ENCODE data around the gene DUSP21. TPM values are rescaled to one million over a fixed set of nuclear protein-coding genes. Genes with fewer than 3 reads are reported as not detected.

DUSP21 gene
- polyA plus RNA-seq, 1 donor (not counting 4 experiments of a cell fraction or from before 2014, with no cell fraction given), result not detected

DNA sequence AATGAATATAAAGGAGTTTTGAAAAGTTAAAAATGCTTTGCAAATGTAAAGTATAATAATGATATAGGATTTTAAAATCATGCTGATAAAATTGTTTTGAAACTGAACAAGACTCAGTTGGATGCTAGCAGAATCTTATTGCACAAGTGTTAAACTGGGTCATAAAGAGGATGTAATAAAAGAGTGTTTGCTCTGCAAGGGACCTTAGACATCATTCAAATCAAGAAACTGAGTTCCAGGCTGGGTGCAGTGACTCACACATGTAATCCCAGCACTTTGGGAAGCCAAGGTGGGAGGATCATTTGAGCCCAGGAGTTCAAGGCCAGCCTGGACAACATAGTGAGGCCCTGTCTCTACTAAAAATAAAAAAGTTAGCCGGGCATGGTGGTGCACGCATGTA lies 27.5 kb upstream of the DUSP21 start:
- Histone ChIP-seq H3K79me2 (ENCODE audit: control insufficient read depth, insufficient read depth, low read length) (no peaks in the 10 kb centered on the region), H3K9me1 (ENCODE audit: control insufficient read depth, extremely low read depth, insufficient read depth, low read length) (no peaks in the 10 kb centered on the region)
- no peak for FAIRE-seq

GRCh38 chrX:44817029-44817428 lies 26.8 kb upstream of the DUSP21 start:
- H3K36me3 ChIP-seq (ENCODE audit: control insufficient read depth in 2 of 2, extremely low read depth in 1 of 2, insufficient read depth in 2 of 2, low read length in 2 of 2), result no peaks in the 10 kb centered on the region
- DNase-seq (ENCODE audit: low read depth, low spot score) (no peak), FAIRE-seq (no peak)
- TF ChIP-seq EZH2 (IDR thresholded peaks at IDR 0.05; ENCODE audit: low read length), result no peak
- TF ChIP-seq, protein P1, sequence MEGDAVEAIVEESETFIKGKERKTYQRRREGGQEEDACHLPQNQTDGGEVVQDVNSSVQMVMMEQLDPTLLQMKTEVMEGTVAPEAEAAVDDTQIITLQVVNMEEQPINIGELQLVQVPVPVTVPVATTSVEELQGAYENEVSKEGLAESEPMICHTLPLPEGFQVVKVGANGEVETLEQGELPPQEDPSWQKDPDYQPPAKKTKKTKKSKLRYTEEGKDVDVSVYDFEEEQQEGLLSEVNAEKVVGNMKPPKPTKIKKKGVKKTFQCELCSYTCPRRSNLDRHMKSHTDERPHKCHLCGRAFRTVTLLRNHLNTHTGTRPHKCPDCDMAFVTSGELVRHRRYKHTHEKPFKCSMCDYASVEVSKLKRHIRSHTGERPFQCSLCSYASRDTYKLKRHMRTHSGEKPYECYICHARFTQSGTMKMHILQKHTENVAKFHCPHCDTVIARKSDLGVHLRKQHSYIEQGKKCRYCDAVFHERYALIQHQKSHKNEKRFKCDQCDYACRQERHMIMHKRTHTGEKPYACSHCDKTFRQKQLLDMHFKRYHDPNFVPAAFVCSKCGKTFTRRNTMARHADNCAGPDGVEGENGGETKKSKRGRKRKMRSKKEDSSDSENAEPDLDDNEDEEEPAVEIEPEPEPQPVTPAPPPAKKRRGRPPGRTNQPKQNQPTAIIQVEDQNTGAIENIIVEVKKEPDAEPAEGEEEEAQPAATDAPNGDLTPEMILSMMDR (optimal IDR thresholded peaks at IDR 0.05 in 1 of 3, IDR thresholded peaks at IDR 0.05 in 1 of 3, conservative IDR thresholded peaks at IDR 0.05 in 1 of 3; ENCODE audit: extremely low read depth in 1 of 3, insufficient read depth in 2 of 3, low read length in 3 of 3), result no peak
- no peak overlapping the region for H3K4me2 ChIP-seq (ENCODE audit: control insufficient read depth, extremely low read depth, insufficient read depth, low read depth, low read length)
- H3K9me1 ChIP-seq (ENCODE audit: control insufficient read depth, extremely low read depth, insufficient read depth, low read length), result no peaks in the 10 kb centered on the region
- no peaks in the 10 kb centered on the region for H3K4me1 ChIP-seq (ENCODE audit: control insufficient read depth, extremely low read depth, insufficient read depth, low read length)
- H3K27ac ChIP-seq (ENCODE audit: control insufficient read depth, insufficient read depth, low read length), result no peak overlapping the region
- no peaks in the 10 kb centered on the region for H4K20me1 ChIP-seq (ENCODE audit: control insufficient read depth, extremely low read depth, insufficient read depth, low read length)
- H3K27me3 ChIP-seq (ENCODE audit: control insufficient read depth, extremely low read depth, insufficient read depth, low read length), result no peaks in the 10 kb centered on the region
- H3K9me3 ChIP-seq (ENCODE audit: control insufficient read depth, low read depth, low read length), result no peaks in the 10 kb centered on the region
- no peaks in the 10 kb centered on the region for H3K79me2 ChIP-seq (ENCODE audit: control insufficient read depth, insufficient read depth, low read length)
- no peak overlapping the region for H3K9ac ChIP-seq (ENCODE audit: control insufficient read depth, extremely low read depth, insufficient read depth, low read length)
- no peak overlapping the region for H2AFZ ChIP-seq (ENCODE audit: control insufficient read depth, low read length)
- dilution Hi-C loops (cut with MboI; ENCODE audit: extremely low pct_ligation_motif_present, low sequenced_read_pairs), result no loop called here
- H3K4me3 ChIP-seq (ENCODE audit: control insufficient read depth in 2 of 3, extremely low read depth in 1 of 3, insufficient read depth in 2 of 3, low read depth in 1 of 3, low read length in 3 of 3), result no peak overlapping the region

More for the DNA sequence above, 27.5 kb upstream of the DUSP21 start:
- H3K27ac ChIP-seq (ENCODE audit: control insufficient read depth, insufficient read depth, low read length), result no peak overlapping the region
- no peaks in the 10 kb centered on the region for H3K27me3 ChIP-seq (ENCODE audit: control insufficient read depth, extremely low read depth, insufficient read depth, low read length)
- H3K4me3 ChIP-seq (ENCODE audit: control insufficient read depth in 2 of 3, extremely low read depth in 1 of 3, insufficient read depth in 2 of 3, low read depth in 1 of 3, low read length in 3 of 3), result no peak overlapping the region
- no peaks in the 10 kb centered on the region for H4K20me1 ChIP-seq (ENCODE audit: control insufficient read depth, extremely low read depth, insufficient read depth, low read length)
- TF ChIP-seq, protein P1 (optimal IDR thresholded peaks at IDR 0.05 in 1 of 3, IDR thresholded peaks at IDR 0.05 in 1 of 3, conservative IDR thresholded peaks at IDR 0.05 in 1 of 3; ENCODE audit: extremely low read depth in 1 of 3, insufficient read depth in 2 of 3, low read length in 3 of 3), result no peak
- no peak for TF ChIP-seq EZH2 (IDR thresholded peaks at IDR 0.05; ENCODE audit: low read length)
- no peaks in the 10 kb centered on the region for H3K4me1 ChIP-seq (ENCODE audit: control insufficient read depth, extremely low read depth, insufficient read depth, low read length)
- no peaks in the 10 kb centered on the region for H3K36me3 ChIP-seq (ENCODE audit: control insufficient read depth in 2 of 2, extremely low read depth in 1 of 2, insufficient read depth in 2 of 2, low read length in 2 of 2)
- no peak for DNase-seq (ENCODE audit: low read depth, low spot score)
- H3K4me2 ChIP-seq (ENCODE audit: control insufficient read depth, extremely low read depth, insufficient read depth, low read depth, low read length), result no peak overlapping the region
- dilution Hi-C loops (cut with MboI; ENCODE audit: extremely low pct_ligation_motif_present, low sequenced_read_pairs), result no loop called here
- H3K9me3 ChIP-seq (ENCODE audit: control insufficient read depth, low read depth, low read length), result no peaks in the 10 kb centered on the region
- no peak overlapping the region for H2AFZ ChIP-seq (ENCODE audit: control insufficient read depth, low read length)
- no peak overlapping the region for H3K9ac ChIP-seq (ENCODE audit: control insufficient read depth, extremely low read depth, insufficient read depth, low read length)
